ENCODE results near the gene DGKQ. TPM values are rescaled to one million over a fixed set of nuclear protein-coding genes. Genes with fewer than 3 reads are reported as not detected.
"Not testable (repeated sequence)": the region's sequence is repeated elsewhere in the genome, so short reads cannot be mapped to it uniquely, and the experiment has no call there.

The DGKQ gene
- total RNA-seq, 5 donors from 2014 or later (not counting 1 experiment from before 2014, with no cell fraction given): 22.6 to 46.4 (median 36.9) TPM

DNA sequence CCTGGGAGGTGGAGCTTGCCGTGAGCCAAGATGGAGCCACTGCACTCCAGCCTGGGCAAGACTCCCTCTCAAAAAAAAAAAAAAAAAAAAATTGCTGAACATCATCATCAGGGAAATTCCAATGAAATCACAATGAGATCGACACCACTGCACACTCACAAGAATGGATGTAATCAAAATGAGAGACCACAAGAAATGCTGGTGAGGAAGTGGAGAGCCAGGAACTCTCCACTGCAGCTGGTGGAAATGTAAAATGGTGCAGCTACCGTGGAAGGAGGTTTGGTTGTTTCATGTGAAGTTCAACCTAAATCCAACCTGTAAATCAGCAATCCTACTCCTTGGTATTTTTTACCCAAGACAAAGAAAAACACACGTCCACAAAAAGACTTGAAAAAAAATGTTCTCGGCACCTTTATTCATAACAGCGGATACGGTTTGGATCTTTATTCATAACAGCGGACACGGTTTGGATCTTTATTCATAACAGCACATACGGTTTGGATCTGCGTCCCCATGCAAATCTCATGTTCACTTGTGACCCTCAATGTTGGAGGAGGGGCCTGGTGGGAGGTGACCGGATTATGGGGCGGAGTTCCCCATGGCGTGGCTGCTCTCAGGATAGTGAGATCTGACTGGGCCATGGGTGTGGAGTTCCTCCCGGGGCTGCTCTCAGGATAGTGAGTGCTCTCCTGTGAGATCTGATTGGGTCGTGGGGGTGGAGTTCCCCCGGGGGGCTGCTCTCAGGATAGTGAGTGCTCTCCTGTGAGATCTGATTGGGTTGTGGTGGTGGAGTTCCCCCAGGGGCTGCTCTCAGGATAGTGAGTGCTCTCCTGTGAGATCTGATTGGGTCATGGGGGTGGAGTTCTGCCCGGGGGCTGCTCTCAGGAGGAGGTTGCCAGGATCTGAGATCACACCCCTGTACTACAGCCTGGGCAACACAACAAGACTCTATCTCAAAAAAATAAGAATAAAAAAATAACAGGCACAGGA lies 49.0 kb downstream of the DGKQ start:
- Mint-ChIP-seq H3K36me3 (peaks cover 23% of the 10 kb centered on the region), H3K4me3 (peak overlapping the region in 1 of 3 donors; percentile 12), H3K9me3 (no peaks in the 10 kb centered on the region), H3K4me1 (peaks cover 63 to 78% (median 73%) of the 10 kb centered on the region in 3 donors), H3K27ac (peak overlapping the region in 1 of 2 donors; percentile 6), H3K27me3 (no peaks in the 10 kb centered on the region)
- ChIA-PET CTCF (interaction anchor here (0.6 to 0.8 kb wide), 3 partner anchors 11 to 92 kb away, joined by 4 to 5 read pairs (median 4); no protein-coding TSS in a partner anchor), POLR2A (interaction anchor here in 1 of 2 donors (0.6 kb wide), 1 partner anchor 502 kb away, joined by 4 read pairs; no protein-coding TSS in a partner anchor)
- H3K36me3 ChIP-seq (ENCODE audit: control insufficient read depth in 2 of 2, extremely low read depth in 1 of 2, insufficient read depth in 1 of 2, low read length in 1 of 2): peaks cover 2 to 10% of the 10 kb centered on the region in 2 donors
- WGBS (ENCODE audit: insufficient coverage): 76% methylated on average over 6 of the region's 18 CpGs
- DNase-seq (peak in 20 of 35 experiments; percentile 8 to 62 (median 29)), ATAC-seq (replicated peaks in 1 of 4) (peak in 3 of 4 experiments; percentile 27 to 79 (median 31))
- no peak overlapping the region for H3K4me3 ChIP-seq (ENCODE audit: control insufficient read depth in 1 of 2, extremely low read depth in 1 of 2, low read length in 1 of 2)
- H3K4me1 ChIP-seq (ENCODE audit: control insufficient read depth in 1 of 2, extremely low read depth in 1 of 2, insufficient read depth in 2 of 2, low read length in 2 of 2): peaks cover 0 to 72% of the 10 kb centered on the region in 2 experiments
- H3K27me3 ChIP-seq (replicated peaks in 1 of 2; ENCODE audit: control insufficient read depth in 2 of 2, extremely low read depth in 1 of 2, insufficient read depth in 2 of 2, low read length in 1 of 2): no peaks in the 10 kb centered on the region
- H3K27ac ChIP-seq (ENCODE audit: low read length): peak overlapping the region; percentile 18
- H3K9me3 ChIP-seq: no peaks in the 10 kb centered on the region

DNA sequence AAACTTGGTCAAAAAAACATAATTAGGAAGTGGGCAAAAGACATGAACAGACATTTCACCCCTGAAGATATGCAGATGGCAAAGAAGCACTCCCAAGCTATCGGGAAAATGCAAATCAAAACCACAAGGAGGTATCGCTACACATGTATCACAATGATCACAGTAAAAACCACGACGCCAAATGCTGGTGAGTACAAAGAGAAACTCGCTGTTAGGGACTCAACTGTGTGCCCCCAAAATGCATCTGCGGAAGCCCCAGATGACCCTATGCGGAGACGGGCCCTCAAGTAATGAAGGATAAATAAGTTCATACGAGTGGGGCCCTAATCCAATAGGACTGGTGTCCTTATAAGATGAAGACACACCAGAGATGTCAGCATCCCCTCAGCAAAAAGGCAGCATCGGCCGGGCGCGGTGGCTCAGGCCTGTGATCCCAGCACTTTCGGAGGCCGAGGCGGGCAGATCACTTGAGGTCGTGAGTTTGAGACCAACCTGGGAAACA lies 51.5 kb downstream of the DGKQ start:
- peaks cover 3 to 5% of the 10 kb centered on the region in 2 donors for H3K36me3 ChIP-seq (ENCODE audit: control insufficient read depth in 2 of 2, extremely low read depth in 1 of 2, insufficient read depth in 1 of 2, low read length in 1 of 2)
- DNase-seq (peak in 2 of 35 experiments; percentile 9 to 29), ATAC-seq (replicated peaks in 1 of 4) (no peak)
- no peaks in the 10 kb centered on the region for H3K27me3 Mint-ChIP-seq
- H3K4me1 ChIP-seq (ENCODE audit: control insufficient read depth in 1 of 2, extremely low read depth in 1 of 2, insufficient read depth in 2 of 2, low read length in 2 of 2): peaks cover 0 to 58% of the 10 kb centered on the region in 2 experiments
- H3K9me3 Mint-ChIP-seq: peaks cover 0 to 6% (median 3%) of the 10 kb centered on the region in 3 donors
- H3K4me3 ChIP-seq (ENCODE audit: control insufficient read depth in 1 of 2, extremely low read depth in 1 of 2, low read length in 1 of 2): no peak overlapping the region
- WGBS (ENCODE audit: insufficient coverage): 44% methylated on average over 16 of the region's 17 CpGs
- H3K27ac Mint-ChIP-seq: peak overlapping the region; percentile 41 to 70
- no peaks in the 10 kb centered on the region for H3K9me3 ChIP-seq
- ChIA-PET POLR2A (interaction anchor here in 1 of 2 donors (0.6 to 0.7 kb wide), 3 partner anchors 9 to 61 kb away, joined by 4 to 5 read pairs (median 5); no protein-coding TSS in a partner anchor), CTCF (interaction anchor here in 1 of 2 donors (0.7 kb wide), 1 partner anchor 8 kb away, joined by 3 read pairs; no protein-coding TSS in a partner anchor)
- peaks cover 67 to 81% (median 75%) of the 10 kb centered on the region in 3 donors for H3K4me1 Mint-ChIP-seq
- peak overlapping the region in 2 of 3 donors; percentile 6 to 34 for H3K4me3 Mint-ChIP-seq
- H3K36me3 Mint-ChIP-seq: peaks cover 31% of the 10 kb centered on the region
- no peaks in the 10 kb centered on the region for H3K27me3 ChIP-seq (replicated peaks in 1 of 2; ENCODE audit: control insufficient read depth in 2 of 2, extremely low read depth in 1 of 2, insufficient read depth in 2 of 2, low read length in 1 of 2)
- H3K27ac ChIP-seq (ENCODE audit: low read length): no peak overlapping the region

- 98% methylated on average over 12 of the region's 15 CpGs for WGBS (ENCODE audit: insufficient coverage)
- H3K27ac Mint-ChIP-seq; H3K4me3 ChIP-seq (ENCODE audit: control insufficient read depth in 1 of 2, extremely low read depth in 1 of 2, low read length in 1 of 2); H3K27me3 Mint-ChIP-seq; POLR2A ChIA-PET; H3K9me3 Mint-ChIP-seq; CTCF ChIA-PET; H3K27me3 ChIP-seq (replicated peaks in 1 of 2; ENCODE audit: control insufficient read depth in 2 of 2, extremely low read depth in 1 of 2, insufficient read depth in 2 of 2, low read length in 1 of 2); ATAC-seq (replicated peaks in 1 of 4); H3K27ac ChIP-seq (ENCODE audit: low read length); H3K36me3 ChIP-seq (ENCODE audit: control insufficient read depth in 2 of 2, extremely low read depth in 1 of 2, insufficient read depth in 1 of 2, low read length in 1 of 2); H3K9me3 ChIP-seq; H3K4me3 Mint-ChIP-seq: not testable (repeated sequence)
- peak in 1 of 35 experiments; percentile 23 for DNase-seq
- peaks cover 64 to 80% (median 74%) of the 10 kb centered on the region in 3 donors for H3K4me1 Mint-ChIP-seq
- H3K4me1 ChIP-seq (ENCODE audit: control insufficient read depth in 1 of 2, extremely low read depth in 1 of 2, insufficient read depth in 2 of 2, low read length in 2 of 2): peaks cover 2 to 51% of the 10 kb centered on the region in 2 experiments
- H3K36me3 Mint-ChIP-seq: peaks cover 27% of the 10 kb centered on the region
Observed at GRCh38 chr4:919004-919680, 54.2 kb downstream of the DGKQ start.

- H3K27me3 Mint-ChIP-seq; ATAC-seq (replicated peaks in 1 of 4); H3K9me3 Mint-ChIP-seq; H3K27ac Mint-ChIP-seq; H3K4me3 Mint-ChIP-seq; H3K9me3 ChIP-seq; H3K27me3 ChIP-seq (replicated peaks in 1 of 2; ENCODE audit: control insufficient read depth in 2 of 2, extremely low read depth in 1 of 2, insufficient read depth in 2 of 2, low read length in 1 of 2); CTCF ChIA-PET; H3K27ac ChIP-seq (ENCODE audit: low read length); H3K36me3 ChIP-seq (ENCODE audit: control insufficient read depth in 2 of 2, extremely low read depth in 1 of 2, insufficient read depth in 1 of 2, low read length in 1 of 2); H3K4me3 ChIP-seq (ENCODE audit: control insufficient read depth in 1 of 2, extremely low read depth in 1 of 2, low read length in 1 of 2); DNase-seq: not testable (repeated sequence)
- H3K36me3 Mint-ChIP-seq: peaks cover 27% of the 10 kb centered on the region
- POLR2A ChIA-PET: interaction anchor here in 1 of 2 donors (0.5 kb wide), 1 partner anchor 181 kb away, joined by 8 read pairs; no protein-coding TSS in a partner anchor
- H3K4me1 ChIP-seq (ENCODE audit: control insufficient read depth in 1 of 2, extremely low read depth in 1 of 2, insufficient read depth in 2 of 2, low read length in 2 of 2): peaks cover 2 to 47% of the 10 kb centered on the region in 2 experiments
- WGBS (ENCODE audit: insufficient coverage): 71% methylated on average over 1 of the region's 6 CpGs
- H3K4me1 Mint-ChIP-seq: peaks cover 61 to 76% (median 73%) of the 10 kb centered on the region in 3 donors
Observed at GRCh38 chr4:918591-918990, 54.8 kb downstream of the DGKQ start.

- no CpG with 5 or more reads among the region's 2 CpGs for WGBS (ENCODE audit: insufficient coverage)
- Mint-ChIP-seq H3K4me1 (peaks cover 58 to 72% (median 69%) of the 10 kb centered on the region in 3 donors), H3K27me3 (no peaks in the 10 kb centered on the region), H3K4me3 (no peak overlapping the region), H3K36me3 (peaks cover 27% of the 10 kb centered on the region), H3K9me3 (peaks cover 0 to 6% (median 3%) of the 10 kb centered on the region in 3 donors), H3K27ac (no peak overlapping the region)
- Histone ChIP-seq H3K9me3 (no peaks in the 10 kb centered on the region), H3K27ac (ENCODE audit: low read length) (no peak overlapping the region), H3K4me1 (ENCODE audit: control insufficient read depth in 1 of 2, extremely low read depth in 1 of 2, insufficient read depth in 2 of 2, low read length in 2 of 2) (peaks cover 2 to 41% of the 10 kb centered on the region in 2 experiments), H3K27me3 (replicated peaks in 1 of 2; ENCODE audit: control insufficient read depth in 2 of 2, extremely low read depth in 1 of 2, insufficient read depth in 2 of 2, low read length in 1 of 2) (no peaks in the 10 kb centered on the region), H3K4me3 (ENCODE audit: control insufficient read depth in 1 of 2, extremely low read depth in 1 of 2, low read length in 1 of 2) (no peak overlapping the region), H3K36me3 (ENCODE audit: control insufficient read depth in 2 of 2, extremely low read depth in 1 of 2, insufficient read depth in 1 of 2, low read length in 1 of 2) (peaks cover 5 to 6% of the 10 kb centered on the region in 2 donors)
- POLR2A ChIA-PET: interaction anchor here in 1 of 2 donors (0.5 kb wide), 1 partner anchor 182 kb away, joined by 8 read pairs; no protein-coding TSS in a partner anchor
- no peak for ATAC-seq (replicated peaks in 1 of 4)
- CTCF ChIA-PET: no interaction called here
- no peak for DNase-seq
Observed at GRCh38 chr4:917992-918391, 55.4 kb downstream of the DGKQ start.

All from T-cell (primary cell).